Trophoblast cell (in vitro differentiated cells and primary cell): Measurements from ENCODE around the gene IDH1.

Source experiments
- DNase-seq, 2 donors: peaks; one replicate each; pipeline ENCODE4 v3.0.0-alpha.2; 2016
- H2AFZ ChIP-seq: 2 replicates; pipeline ENCODE4 v1.6.1; 2013; ENCODE audit warnings: low read length, moderate library complexity, mild to moderate bottlenecking; ENCODE audit not compliant: insufficient read depth, poor library complexity
- H2AK5ac ChIP-seq: 2 replicates; pipeline ENCODE4 v1.6.1; 2013; ENCODE audit warnings: mild to moderate bottlenecking, low read length
- H2BK120ac ChIP-seq: 2 replicates; pipeline ENCODE4 v1.6.1; 2013; ENCODE audit warnings: low read length, mild to moderate bottlenecking, moderate library complexity; ENCODE audit not compliant: insufficient read depth, poor library complexity
- H2BK12ac ChIP-seq: 2 replicates; pipeline ENCODE4 v1.6.1; 2013; ENCODE audit warnings: mild to moderate bottlenecking, low read length, moderate library complexity
- H2BK5ac ChIP-seq: 2 replicates; pipeline ENCODE4 v1.6.1; 2013; ENCODE audit warnings: low read length, low read depth, moderate library complexity, mild to moderate bottlenecking; ENCODE audit not compliant: poor library complexity
- H3K14ac ChIP-seq: 2 replicates; pipeline ENCODE4 v1.6.1; 2013; ENCODE audit warnings: mild to moderate bottlenecking, low read length
- H3K18ac ChIP-seq: 2 replicates; pipeline ENCODE4 v1.6.1; 2013; ENCODE audit warnings: mild to moderate bottlenecking, low read length
- H3K23ac ChIP-seq: 2 replicates; pipeline ENCODE4 v1.6.1; 2013; ENCODE audit warnings: low read length
- H3K27ac ChIP-seq: 2 replicates; pipeline ENCODE4 v1.5.1; 2013; ENCODE audit warnings: low read depth, mild to moderate bottlenecking, inconsistent platforms, low read length, moderate library complexity
- H3K27me3 ChIP-seq: 2 replicates; pipeline ENCODE4 v1.6.1; 2013; ENCODE audit warnings: inconsistent platforms, mild to moderate bottlenecking, low read length, moderate library complexity; ENCODE audit not compliant: insufficient read depth
- H3K36me3 ChIP-seq, 2 experiments: 1 replicate in 1 of 2; 2 replicates in 1 of 2; pipeline ENCODE4 v1.6.1; 2013; ENCODE audit warnings: low read length in 2 of 2, mild to moderate bottlenecking in 2 of 2, moderate library complexity in 1 of 2; ENCODE audit not compliant: insufficient read depth in 2 of 2, control insufficient read depth in 1 of 2
- H3K4ac ChIP-seq: 2 replicates; pipeline ENCODE4 v1.6.1; 2013; ENCODE audit warnings: low read depth, mild to moderate bottlenecking, low read length, moderate library complexity
- H3K4me1 ChIP-seq, 2 experiments: 1 replicate in 1 of 2; 2 replicates in 1 of 2; pipeline ENCODE4 v1.6.1; 2013; ENCODE audit warnings: low read length in 2 of 2, mild to moderate bottlenecking in 2 of 2, moderate library complexity in 1 of 2; ENCODE audit not compliant: insufficient read depth in 2 of 2, control insufficient read depth in 1 of 2
- H3K4me2 ChIP-seq: 2 replicates; pipeline ENCODE4 v1.6.1; 2013; ENCODE audit warnings: inconsistent platforms, mild to moderate bottlenecking, low read length, moderate library complexity
- H3K4me3 ChIP-seq: 2 replicates; pipeline ENCODE4 v1.5.1; 2013; ENCODE audit warnings: mild to moderate bottlenecking, low read depth, low read length, inconsistent platforms
- H3K79me1 ChIP-seq: one replicate; pipeline ENCODE4 v1.6.1; 2013; ENCODE audit warnings: low read length
- H3K79me2 ChIP-seq: 2 replicates; pipeline ENCODE4 v1.6.1; 2013; ENCODE audit warnings: low read length, mild to moderate bottlenecking; ENCODE audit not compliant: control insufficient read depth, insufficient read depth, poor library complexity
- H3K9ac ChIP-seq: 2 replicates; pipeline ENCODE4 v1.6.1; 2013; ENCODE audit warnings: mild to moderate bottlenecking, low read length
- H3K9me3 ChIP-seq: 2 replicates; pipeline ENCODE4 v1.6.1; 2013; ENCODE audit warnings: low read depth, mild to moderate bottlenecking, control low read depth, inconsistent platforms, low read length; ENCODE audit not compliant: insufficient read depth
- H4K12ac ChIP-seq: 2 replicates; pipeline ENCODE4 v1.6.1; 2013; ENCODE audit warnings: low read depth, mild to moderate bottlenecking, low read length, moderate library complexity
- H4K8ac ChIP-seq: 2 replicates; pipeline ENCODE4 v1.6.1; 2013; ENCODE audit warnings: low read depth, mild to moderate bottlenecking, low read length, moderate library complexity
- H4K91ac ChIP-seq: one replicate; pipeline ENCODE4 v1.6.1; 2013; ENCODE audit warnings: low read depth, mild to moderate bottlenecking, low read length, moderate library complexity
- WGBS: extraction: QIAGEN DNeasy Blood & Tissue Kit; methylation state at CpG from one replicate; pipeline ENCODE4 v1.1.7; 2013; ENCODE audit warnings: missing lambda C conversion rate; ENCODE audit not compliant: insufficient read length, insufficient coverage; ENCODE audit errors: extremely low coverage; 5-methylcytosine and 5-hydroxymethylcytosine counted together

The IDH1 gene

DNA sequence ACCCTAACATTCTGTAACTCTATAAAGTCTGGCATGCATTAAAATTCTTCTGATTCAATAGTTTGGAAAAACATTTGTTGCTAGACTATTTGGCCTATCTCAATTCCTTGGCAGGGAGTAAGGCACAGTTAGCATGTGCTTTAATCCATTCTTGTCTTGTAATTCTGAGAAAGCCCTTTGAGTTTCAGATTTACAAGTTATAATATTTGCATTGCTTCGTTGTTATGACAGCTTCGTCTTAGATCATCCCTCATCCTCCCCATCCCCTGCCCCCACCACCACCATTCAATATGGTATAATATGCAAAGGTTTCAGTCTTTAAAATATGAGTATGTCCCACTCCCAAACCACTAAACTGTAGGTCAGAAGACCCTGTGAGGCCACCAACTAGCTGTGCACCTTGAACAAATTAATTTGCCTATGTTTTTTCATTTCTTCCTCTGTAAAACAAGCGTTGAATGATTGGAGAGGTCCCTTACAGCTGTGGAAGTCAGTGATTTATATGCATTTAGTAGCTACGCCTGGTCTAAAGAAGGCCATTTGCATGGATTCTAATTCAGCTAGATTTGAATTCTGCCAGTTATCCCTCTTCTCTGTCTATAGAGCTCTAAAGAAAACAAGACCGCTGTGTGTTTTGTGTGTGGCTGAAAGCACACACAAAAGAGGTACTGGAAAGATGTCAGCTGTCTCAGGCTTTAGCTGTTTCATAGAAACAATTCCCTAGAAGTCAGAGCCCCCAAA is 65.6 kb downstream of the IDH1 start:
- no peak overlapping the region for H2BK5ac ChIP-seq
- H3K79me2 ChIP-seq, result no peaks in the 10 kb centered on the region
- H3K9me3 ChIP-seq, result peaks cover 1% of the 10 kb centered on the region
- no peak overlapping the region for H2BK12ac ChIP-seq
- H4K12ac ChIP-seq, result no peak overlapping the region
- no peaks in the 10 kb centered on the region for H3K79me1 ChIP-seq
- no peak overlapping the region for H3K27ac ChIP-seq
- H4K91ac ChIP-seq, result no peak overlapping the region
- no peak overlapping the region for H3K9ac ChIP-seq
- WGBS, result no CpG with 5 or more reads among the region's 5 CpGs
- DNase-seq, result no peak
- H2AFZ ChIP-seq, result no peak overlapping the region
- H3K36me3 ChIP-seq, result no peaks in the 10 kb centered on the region
- no peak overlapping the region for H2BK120ac ChIP-seq
- H3K23ac ChIP-seq, result no peak overlapping the region
- no peak overlapping the region for H3K4me3 ChIP-seq
- H3K18ac ChIP-seq, result no peak overlapping the region
- no peak overlapping the region for H3K4ac ChIP-seq
- no peak overlapping the region for H2AK5ac ChIP-seq
- H3K4me1 ChIP-seq, result no peaks in the 10 kb centered on the region
- no peak overlapping the region for H4K8ac ChIP-seq
- H3K27me3 ChIP-seq, result no peaks in the 10 kb centered on the region
- no peak overlapping the region for H3K4me2 ChIP-seq
- H3K14ac ChIP-seq, result no peak overlapping the region

DNA sequence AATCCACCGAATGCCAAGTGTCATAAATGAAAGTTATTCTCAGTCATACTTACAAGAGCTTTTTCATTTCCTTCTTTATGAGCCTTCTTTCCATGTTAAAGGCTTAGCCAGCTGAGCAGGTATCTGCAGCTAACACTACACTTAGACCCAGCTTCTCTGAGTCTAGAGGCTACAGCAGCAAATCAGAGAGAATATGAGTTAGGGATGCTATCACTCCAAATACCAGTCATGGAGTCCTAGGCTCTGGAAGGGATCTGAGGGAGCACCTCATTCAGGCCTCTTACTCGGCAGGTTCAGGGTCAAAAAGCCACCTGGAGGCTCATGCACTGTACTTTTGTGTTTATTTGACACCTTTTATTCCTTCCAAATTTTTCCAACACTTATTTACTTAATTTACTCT is 68.0 kb downstream of the IDH1 start:
- Histone ChIP-seq H4K91ac (no peak overlapping the region), H4K8ac (no peak overlapping the region), H3K79me2 (no peaks in the 10 kb centered on the region), H3K4me3 (no peak overlapping the region), H4K12ac (no peak overlapping the region), H3K23ac (no peak overlapping the region), H3K9me3 (no peaks in the 10 kb centered on the region), H3K4me2 (no peak overlapping the region), H3K9ac (no peak overlapping the region), H2BK12ac (no peak overlapping the region), H3K4me1 (no peaks in the 10 kb centered on the region), H2AFZ (no peak overlapping the region), H3K4ac (no peak overlapping the region), H3K27ac (no peak overlapping the region), H2AK5ac (no peak overlapping the region), H3K18ac (no peak overlapping the region), H2BK120ac (no peak overlapping the region), H3K14ac (no peak overlapping the region), H3K79me1 (no peaks in the 10 kb centered on the region), H3K36me3 (no peaks in the 10 kb centered on the region), H2BK5ac (no peak overlapping the region), H3K27me3 (no peaks in the 10 kb centered on the region)
- no peak for DNase-seq
- WGBS, result no CpG with 5 or more reads among the region's 2 CpGs

DNA sequence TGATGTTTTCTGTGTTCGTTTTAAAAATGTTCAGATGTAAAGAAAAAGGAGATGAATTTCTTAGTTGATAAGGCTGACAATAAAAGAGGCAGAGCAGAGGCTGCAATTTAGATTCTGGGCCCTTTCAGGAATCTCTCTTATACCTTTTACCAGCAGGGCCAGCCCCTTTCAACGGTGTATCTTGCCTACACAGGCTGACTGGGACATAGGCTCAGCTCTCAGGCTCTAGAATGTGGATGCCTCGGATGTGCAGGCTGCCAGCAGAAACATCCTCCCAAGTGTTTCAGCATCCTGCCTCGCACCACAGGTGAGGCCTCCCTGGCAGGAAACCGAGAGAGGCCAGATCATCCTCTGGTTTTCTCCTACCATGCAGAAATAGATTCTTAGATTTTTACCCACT is 68.4 kb downstream of the IDH1 start:
- H2BK12ac ChIP-seq, result no peak overlapping the region
- H2AK5ac ChIP-seq, result no peak overlapping the region
- no peaks in the 10 kb centered on the region for H3K79me2 ChIP-seq
- H3K4ac ChIP-seq, result no peak overlapping the region
- no peak overlapping the region for H3K14ac ChIP-seq
- no peak overlapping the region for H3K23ac ChIP-seq
- no peak overlapping the region for H4K8ac ChIP-seq
- no peak overlapping the region for H4K91ac ChIP-seq
- no peaks in the 10 kb centered on the region for H3K36me3 ChIP-seq
- H3K27ac ChIP-seq, result no peak overlapping the region
- H3K4me3 ChIP-seq, result no peak overlapping the region
- no peak overlapping the region for H3K18ac ChIP-seq
- DNase-seq, result no peak
- no peaks in the 10 kb centered on the region for H3K4me1 ChIP-seq
- no peak overlapping the region for H3K4me2 ChIP-seq
- H4K12ac ChIP-seq, result no peak overlapping the region
- H2BK120ac ChIP-seq, result no peak overlapping the region
- no peak overlapping the region for H3K9ac ChIP-seq
- no CpG with 5 or more reads among the region's 5 CpGs for WGBS
- H3K27me3 ChIP-seq, result no peaks in the 10 kb centered on the region
- no peak overlapping the region for H2BK5ac ChIP-seq
- H3K79me1 ChIP-seq, result no peaks in the 10 kb centered on the region
- no peak overlapping the region for H2AFZ ChIP-seq
- no peaks in the 10 kb centered on the region for H3K9me3 ChIP-seq
